ENCODE measurements around the gene TMEM129. TPM values are rescaled to one million over a fixed set of nuclear protein-coding genes. Genes with fewer than 3 reads are reported as not detected.

The TMEM129 gene
- total and polyA plus RNA-seq, 2 experiments from 2014 or later: 16.4 to 64.4 TPM

GRCh38 chr4:1721003-1721665 lies at the start of gene TMEM129, which contains the start of gene TACC3 (continued):
- TF ChIP-seq EZH2 (IDR thresholded peaks at IDR 0.05; ENCODE audit: low read depth, unreplicated experiment): no peak

GRCh38 chr4:1770791-1771231 lies 49.7 kb upstream of the TMEM129 start:
- Histone ChIP-seq H3K4me2 (no peak overlapping the region), H3K79me2 (replicated peaks; ENCODE audit: insufficient read depth) (no peaks in the 10 kb centered on the region), H2AFZ (no peak overlapping the region), H3K36me3 (ENCODE audit: insufficient read depth) (no peaks in the 10 kb centered on the region), H3K4me3 (no peak overlapping the region), H3K9me2 (ENCODE audit: insufficient read depth) (no peaks in the 10 kb centered on the region), H3K27me3 (ENCODE audit: insufficient read depth) (no peaks in the 10 kb centered on the region), H3K27ac (ENCODE audit: low read depth) (no peak overlapping the region), H3K4me1 (ENCODE audit: insufficient read depth) (peaks cover 19% of the 10 kb centered on the region), H4K20me1 (replicated peaks; ENCODE audit: insufficient read depth) (no peaks in the 10 kb centered on the region), H3F3A (replicated peaks; ENCODE audit: low read depth) (no peaks in the 10 kb centered on the region)
- ATAC-seq (no peak), DNase-seq (ENCODE audit: low spot score) (no peak)
- Mint-ChIP-seq H3K27ac (no peak overlapping the region), H3K4me3 (no peak overlapping the region), H3K4me1 (peaks cover 9% of the 10 kb centered on the region), H3K27me3 (ENCODE audit: insufficient read depth, low read depth, poor library complexity) (peaks cover 12% of the 10 kb centered on the region), H3K9me3 (no peaks in the 10 kb centered on the region), H3K36me3 (ENCODE audit: low read depth) (no peaks in the 10 kb centered on the region)
- TF ChIP-seq STAT1 (IDR thresholded peaks at IDR 0.05; ENCODE audit: unreplicated experiment): no peak
- no peak for TF ChIP-seq ZNF114 (CRISPR knock-in tag; IDR thresholded peaks at IDR 0.05)
- no peak for TF ChIP-seq CREB1 (CRISPR knock-in tag; IDR thresholded peaks at IDR 0.05; ENCODE audit: low read depth)
- no peak for TF ChIP-seq JUNB (IDR thresholded peaks at IDR 0.05; ENCODE audit: unreplicated experiment)
- no peak for TF ChIP-seq ZNF331 (CRISPR knock-in tag; IDR thresholded peaks at IDR 0.05; ENCODE audit: low read depth)
- no peak for TF ChIP-seq ZNF462 (CRISPR knock-in tag; IDR thresholded peaks at IDR 0.05)
- TF ChIP-seq REST (IDR thresholded peaks at IDR 0.05; ENCODE audit: unreplicated experiment): no peak
- TF ChIP-seq EZH2 (IDR thresholded peaks at IDR 0.05; ENCODE audit: low read depth, unreplicated experiment): no peak
- TF ChIP-seq EZH2phosphoT487 (IDR thresholded peaks at IDR 0.05; ENCODE audit: unreplicated experiment): no peak
- no peak for TF ChIP-seq POLR2AphosphoS5 (IDR thresholded peaks at IDR 0.05; ENCODE audit: low read depth)
- TF ChIP-seq CTCF (conservative IDR thresholded peaks at IDR 0.05; ENCODE audit: low read depth in 2 of 2): no peak
- TF ChIP-seq NANOG (IDR thresholded peaks at IDR 0.05; ENCODE audit: borderline replicate concordance): no peak
- no peak for TF ChIP-seq ETS1 (IDR thresholded peaks at IDR 0.05)

All from GM23338 (cell line).